ENCODE data around the gene ABR.

The ABR gene

DNA sequence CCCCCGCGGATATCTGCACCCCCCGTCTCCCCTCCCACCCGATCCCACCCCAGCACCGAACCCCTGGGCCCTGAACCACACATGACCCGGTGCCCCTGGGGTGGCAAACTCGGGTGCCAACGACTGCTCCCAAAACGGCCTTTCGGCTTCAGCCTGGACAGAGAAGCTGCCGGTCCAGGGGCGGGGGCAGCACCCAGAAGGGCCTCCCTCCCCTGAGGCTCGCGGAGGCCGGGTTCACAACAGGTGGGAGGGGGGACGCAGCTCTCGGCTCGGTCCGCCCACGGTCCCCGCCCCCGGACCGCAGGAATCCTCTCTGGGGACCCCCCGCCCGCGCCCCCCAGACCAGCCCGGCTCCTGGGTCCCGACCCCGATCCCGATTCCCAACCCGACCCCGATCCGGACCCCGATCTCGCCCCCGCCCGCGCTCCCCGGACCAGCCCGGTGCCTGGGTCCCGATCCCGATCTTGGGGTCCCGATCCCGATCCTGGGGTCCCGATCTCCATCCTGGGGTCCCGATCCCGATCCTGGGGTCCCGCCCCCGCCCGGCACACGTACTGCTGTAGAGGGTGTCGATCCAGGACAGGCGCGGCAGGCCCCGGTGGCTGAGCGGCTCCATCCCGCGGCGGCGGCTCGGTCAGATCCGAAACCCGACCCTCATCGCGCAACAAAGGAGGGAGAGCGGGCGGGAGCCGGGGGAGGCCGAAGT, 516 bp downstream of the ABR start:
- no peak overlapping the region for H2AFZ ChIP-seq (ENCODE audit: low read length)
- H3F3A ChIP-seq (ENCODE audit: low read depth): no peaks in the 10 kb centered on the region
- no peak overlapping the region for H3K9ac ChIP-seq (ENCODE audit: low read depth, low read length, poor library complexity, severe bottlenecking)
- no peak overlapping the region for H3K4me3 ChIP-seq (ENCODE audit: low read length, poor library complexity, severe bottlenecking)
- H4K20me1 ChIP-seq (ENCODE audit: insufficient read depth, low read length, poor library complexity, severe bottlenecking): no peaks in the 10 kb centered on the region
- H3K4me2 ChIP-seq (ENCODE audit: low read depth, low read length, poor library complexity, severe bottlenecking): no peak overlapping the region
- H3K27me3 ChIP-seq (ENCODE audit: insufficient read depth, low read length, poor library complexity, severe bottlenecking): no peaks in the 10 kb centered on the region
- no peaks in the 10 kb centered on the region for H3K36me3 ChIP-seq (ENCODE audit: insufficient read depth, low read length)
- peaks cover 40% of the 10 kb centered on the region for H3K4me1 ChIP-seq (ENCODE audit: insufficient read depth, low read length, poor library complexity, severe bottlenecking)
- no peak for TF ChIP-seq EZH2phosphoT487 (IDR thresholded peaks at IDR 0.05; ENCODE audit: borderline replicate concordance)
- TF ChIP-seq, protein P1, sequence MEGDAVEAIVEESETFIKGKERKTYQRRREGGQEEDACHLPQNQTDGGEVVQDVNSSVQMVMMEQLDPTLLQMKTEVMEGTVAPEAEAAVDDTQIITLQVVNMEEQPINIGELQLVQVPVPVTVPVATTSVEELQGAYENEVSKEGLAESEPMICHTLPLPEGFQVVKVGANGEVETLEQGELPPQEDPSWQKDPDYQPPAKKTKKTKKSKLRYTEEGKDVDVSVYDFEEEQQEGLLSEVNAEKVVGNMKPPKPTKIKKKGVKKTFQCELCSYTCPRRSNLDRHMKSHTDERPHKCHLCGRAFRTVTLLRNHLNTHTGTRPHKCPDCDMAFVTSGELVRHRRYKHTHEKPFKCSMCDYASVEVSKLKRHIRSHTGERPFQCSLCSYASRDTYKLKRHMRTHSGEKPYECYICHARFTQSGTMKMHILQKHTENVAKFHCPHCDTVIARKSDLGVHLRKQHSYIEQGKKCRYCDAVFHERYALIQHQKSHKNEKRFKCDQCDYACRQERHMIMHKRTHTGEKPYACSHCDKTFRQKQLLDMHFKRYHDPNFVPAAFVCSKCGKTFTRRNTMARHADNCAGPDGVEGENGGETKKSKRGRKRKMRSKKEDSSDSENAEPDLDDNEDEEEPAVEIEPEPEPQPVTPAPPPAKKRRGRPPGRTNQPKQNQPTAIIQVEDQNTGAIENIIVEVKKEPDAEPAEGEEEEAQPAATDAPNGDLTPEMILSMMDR (conservative IDR thresholded peaks at IDR 0.05; ENCODE audit: low read length): no peak
- no peaks in the 10 kb centered on the region for H3K79me2 ChIP-seq (ENCODE audit: insufficient read depth, low read length)
- no peaks in the 10 kb centered on the region for H3K9me3 ChIP-seq (ENCODE audit: insufficient read depth, low read depth, low read length)
- no peaks in the 10 kb centered on the region for H3K9me2 ChIP-seq (replicated peaks; ENCODE audit: low read depth, low read length)

DNA sequence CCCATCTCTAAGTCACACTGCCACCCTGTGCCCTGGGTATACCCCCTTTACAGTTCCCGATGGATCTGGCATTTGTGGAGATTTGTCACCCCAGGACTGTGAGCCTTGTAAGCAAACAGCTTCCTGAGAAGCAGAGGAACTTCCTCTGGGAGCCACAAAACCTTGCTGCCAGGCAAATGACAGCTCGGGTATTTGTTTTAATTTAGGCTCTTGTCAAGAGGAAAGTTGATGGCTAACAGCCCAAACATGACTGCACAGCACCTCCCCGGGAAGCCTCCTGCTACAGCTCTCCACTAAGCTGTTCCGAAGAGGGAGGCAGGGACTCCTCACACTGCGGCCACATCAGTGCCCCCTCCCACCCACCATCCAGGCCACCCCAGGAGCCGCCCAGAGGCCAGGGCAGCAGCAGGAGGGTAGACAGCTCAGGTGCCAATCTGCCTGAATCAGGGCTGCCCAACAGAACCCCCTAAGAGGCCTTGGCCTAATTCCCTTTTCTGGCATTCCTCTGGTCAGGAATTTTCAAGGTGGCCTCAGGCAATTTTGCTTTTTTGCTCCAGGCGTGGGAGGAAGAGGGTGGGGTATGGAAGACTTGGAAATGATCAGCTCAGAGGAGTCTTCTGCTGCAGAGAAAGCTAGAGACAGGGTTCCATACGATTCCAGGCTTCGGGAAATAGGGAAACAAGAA, 2.6 kb downstream of the ABR start:
- Histone ChIP-seq H3K4me3 (ENCODE audit: low read length, poor library complexity, severe bottlenecking) (no peak overlapping the region), H4K20me1 (ENCODE audit: insufficient read depth, low read length, poor library complexity, severe bottlenecking) (no peaks in the 10 kb centered on the region), H3K4me1 (ENCODE audit: insufficient read depth, low read length, poor library complexity, severe bottlenecking) (peaks cover 22% of the 10 kb centered on the region), H3K9me2 (replicated peaks; ENCODE audit: low read depth, low read length) (no peaks in the 10 kb centered on the region), H3K9ac (ENCODE audit: low read depth, low read length, poor library complexity, severe bottlenecking) (no peak overlapping the region), H3F3A (ENCODE audit: low read depth) (no peaks in the 10 kb centered on the region), H3K9me3 (ENCODE audit: insufficient read depth, low read depth, low read length) (no peaks in the 10 kb centered on the region), H3K36me3 (ENCODE audit: insufficient read depth, low read length) (no peaks in the 10 kb centered on the region), H3K27me3 (ENCODE audit: insufficient read depth, low read length, poor library complexity, severe bottlenecking) (no peaks in the 10 kb centered on the region), H3K4me2 (ENCODE audit: low read depth, low read length, poor library complexity, severe bottlenecking) (peak overlapping the region; percentile 22), H3K79me2 (ENCODE audit: insufficient read depth, low read length) (no peaks in the 10 kb centered on the region), H2AFZ (ENCODE audit: low read length) (no peak overlapping the region)
- no peak for TF ChIP-seq EZH2phosphoT487 (IDR thresholded peaks at IDR 0.05; ENCODE audit: borderline replicate concordance)
- TF ChIP-seq, protein P1 (conservative IDR thresholded peaks at IDR 0.05; ENCODE audit: low read length): no peak

DNA sequence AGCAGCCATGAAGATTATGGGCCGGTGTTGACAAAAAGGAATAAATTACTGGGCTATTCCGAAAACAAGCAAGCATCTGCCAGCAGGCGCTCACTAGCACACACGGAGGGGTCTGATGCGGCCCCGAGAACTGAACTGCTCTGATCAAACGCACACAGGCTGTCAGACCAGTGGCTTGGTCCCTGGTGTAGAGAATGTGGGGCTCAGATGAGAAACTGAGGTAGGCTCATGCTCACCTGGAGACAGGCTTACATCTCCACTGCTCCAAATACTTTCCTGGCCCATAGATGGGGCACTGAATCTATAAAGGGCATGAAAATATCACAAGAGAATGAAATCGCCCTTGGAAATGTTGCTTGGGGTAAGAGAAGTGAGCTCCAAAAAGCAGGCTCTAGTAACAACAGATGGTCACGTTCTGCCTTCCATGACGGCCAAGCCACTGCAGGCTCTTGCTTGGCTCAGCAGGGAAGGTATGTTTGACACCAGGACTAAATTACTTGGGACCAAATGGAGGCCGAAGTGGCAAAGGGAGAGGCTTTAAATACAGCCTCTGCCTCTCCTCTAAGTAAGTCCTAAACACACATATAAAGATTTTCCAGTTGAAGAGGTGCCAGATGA, 5.4 kb downstream of the ABR start:
- H3K4me1 ChIP-seq (ENCODE audit: insufficient read depth, low read length, poor library complexity, severe bottlenecking): peaks cover 18% of the 10 kb centered on the region
- no peak overlapping the region for H3K9ac ChIP-seq (ENCODE audit: low read depth, low read length, poor library complexity, severe bottlenecking)
- no peaks in the 10 kb centered on the region for H3K36me3 ChIP-seq (ENCODE audit: insufficient read depth, low read length)
- H3K79me2 ChIP-seq (ENCODE audit: insufficient read depth, low read length): no peaks in the 10 kb centered on the region
- no peaks in the 10 kb centered on the region for H3K27me3 ChIP-seq (ENCODE audit: insufficient read depth, low read length, poor library complexity, severe bottlenecking)
- H2AFZ ChIP-seq (ENCODE audit: low read length): no peak overlapping the region
- no peaks in the 10 kb centered on the region for H3F3A ChIP-seq (ENCODE audit: low read depth)
- H3K4me3 ChIP-seq (ENCODE audit: low read length, poor library complexity, severe bottlenecking): no peak overlapping the region
- no peaks in the 10 kb centered on the region for H3K9me2 ChIP-seq (replicated peaks; ENCODE audit: low read depth, low read length)
- no peak for TF ChIP-seq EZH2phosphoT487 (IDR thresholded peaks at IDR 0.05; ENCODE audit: borderline replicate concordance)
- TF ChIP-seq, protein P1 (conservative IDR thresholded peaks at IDR 0.05; ENCODE audit: low read length): no peak
- no peaks in the 10 kb centered on the region for H4K20me1 ChIP-seq (ENCODE audit: insufficient read depth, low read length, poor library complexity, severe bottlenecking)
- H3K9me3 ChIP-seq (ENCODE audit: insufficient read depth, low read depth, low read length): no peaks in the 10 kb centered on the region
- H3K4me2 ChIP-seq (ENCODE audit: low read depth, low read length, poor library complexity, severe bottlenecking): no peak overlapping the region

Measured in Loucy (cell line).